Fibroblast of the aortic adventitia (primary cell): ENCODE data around the gene NEK3. TPM values are rescaled to one million over a fixed set of nuclear protein-coding genes. Genes with fewer than 3 reads are reported as not detected.

Source experiments
- DNase-seq: peaks from one replicate; pipeline ENCODE4 v3.0.0-alpha.2; 2010; ENCODE audit warnings: low read depth
- H3K4me3 ChIP-seq: 2 replicates; pipeline ENCODE4 v1.5.1; 2011; ENCODE audit warnings: low read depth, mild to moderate bottlenecking, control low read depth, low read length, moderate library complexity
- total RNA-seq: library from RNA; depleted of rRNA; stranded (reverse); fragments of >200 nt; gene quantifications from 2 replicates; pipeline ENCODE4 v1.2.3, GENCODE V29; 2012; ENCODE audit warnings: low replicate concordance
- TF ChIP-seq, protein P1 (sequence below): IDR thresholded peaks from 2 replicates; pipeline ENCODE4 v1.5.1; 2011; ENCODE audit warnings: mild to moderate bottlenecking, low read length, control low read depth, inconsistent platforms; ENCODE audit not compliant: insufficient read depth

NEK3 gene
- total RNA-seq, 1 donor: 12.3 TPM

DNA sequence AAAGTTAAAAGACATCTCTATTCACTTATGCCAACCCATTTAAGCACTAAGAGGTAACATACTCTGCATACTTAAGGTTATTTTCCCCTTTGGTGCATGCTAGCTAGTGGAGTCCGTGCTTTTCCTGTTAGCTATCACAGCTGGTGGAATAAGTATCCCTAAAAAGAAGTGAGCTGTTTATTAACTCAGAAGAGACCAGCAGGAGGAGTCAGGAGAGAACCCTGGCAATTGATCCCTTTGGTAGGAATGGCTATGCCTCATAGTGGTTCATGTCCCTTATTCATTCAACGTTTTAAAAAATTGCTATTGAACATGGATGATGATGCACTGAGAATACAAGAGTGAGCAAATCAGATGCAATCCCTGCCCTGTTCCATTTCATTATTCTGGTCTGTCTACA is 18.1 kb downstream of the NEK3 start:
- TF ChIP-seq, protein P1, sequence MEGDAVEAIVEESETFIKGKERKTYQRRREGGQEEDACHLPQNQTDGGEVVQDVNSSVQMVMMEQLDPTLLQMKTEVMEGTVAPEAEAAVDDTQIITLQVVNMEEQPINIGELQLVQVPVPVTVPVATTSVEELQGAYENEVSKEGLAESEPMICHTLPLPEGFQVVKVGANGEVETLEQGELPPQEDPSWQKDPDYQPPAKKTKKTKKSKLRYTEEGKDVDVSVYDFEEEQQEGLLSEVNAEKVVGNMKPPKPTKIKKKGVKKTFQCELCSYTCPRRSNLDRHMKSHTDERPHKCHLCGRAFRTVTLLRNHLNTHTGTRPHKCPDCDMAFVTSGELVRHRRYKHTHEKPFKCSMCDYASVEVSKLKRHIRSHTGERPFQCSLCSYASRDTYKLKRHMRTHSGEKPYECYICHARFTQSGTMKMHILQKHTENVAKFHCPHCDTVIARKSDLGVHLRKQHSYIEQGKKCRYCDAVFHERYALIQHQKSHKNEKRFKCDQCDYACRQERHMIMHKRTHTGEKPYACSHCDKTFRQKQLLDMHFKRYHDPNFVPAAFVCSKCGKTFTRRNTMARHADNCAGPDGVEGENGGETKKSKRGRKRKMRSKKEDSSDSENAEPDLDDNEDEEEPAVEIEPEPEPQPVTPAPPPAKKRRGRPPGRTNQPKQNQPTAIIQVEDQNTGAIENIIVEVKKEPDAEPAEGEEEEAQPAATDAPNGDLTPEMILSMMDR: no peak
- no peak for DNase-seq
- H3K4me3 ChIP-seq: no peak overlapping the region

DNA sequence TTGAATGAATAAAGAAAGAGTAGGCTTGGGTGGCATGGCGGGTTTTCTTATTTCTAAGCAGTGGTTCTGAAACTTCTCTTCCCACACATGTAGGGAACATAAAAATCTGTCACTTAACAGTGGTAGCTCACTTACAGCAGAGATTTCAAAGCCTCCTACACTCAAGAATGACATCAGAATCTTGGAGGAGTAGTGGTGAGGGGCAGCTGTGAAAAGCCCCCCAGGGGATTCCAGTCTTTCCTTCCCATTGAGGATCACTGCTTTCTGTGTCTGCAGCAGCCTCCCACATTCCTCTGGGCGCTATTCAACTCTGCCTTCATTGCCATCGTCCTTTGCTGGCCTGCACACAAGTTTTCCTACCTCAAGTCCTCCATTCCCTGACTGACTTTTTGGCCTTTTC is 21.9 kb downstream of the NEK3 start:
- no peak overlapping the region for H3K4me3 ChIP-seq
- TF ChIP-seq, protein P1: no peak
- DNase-seq: no peak

DNA sequence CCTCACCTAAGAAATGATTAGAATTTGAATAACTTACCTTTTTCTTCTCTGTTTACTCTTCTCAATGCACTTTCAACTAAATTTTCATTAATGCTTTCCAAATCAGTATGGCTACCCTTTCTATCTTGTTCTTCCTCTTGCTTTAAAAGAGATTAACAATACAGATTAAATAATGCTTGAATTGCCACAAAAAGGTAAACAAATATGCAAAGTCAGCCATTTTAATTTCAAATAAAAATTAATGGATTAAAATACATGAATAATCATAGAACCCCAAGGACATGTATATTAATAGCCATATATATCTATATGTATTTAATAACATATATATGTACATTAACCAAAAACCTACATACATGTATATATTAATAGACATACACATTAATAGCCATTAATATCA is 22.6 kb downstream of the NEK3 start:
- DNase-seq: no peak
- TF ChIP-seq, protein P1: no peak
- H3K4me3 ChIP-seq: no peak overlapping the region

DNA sequence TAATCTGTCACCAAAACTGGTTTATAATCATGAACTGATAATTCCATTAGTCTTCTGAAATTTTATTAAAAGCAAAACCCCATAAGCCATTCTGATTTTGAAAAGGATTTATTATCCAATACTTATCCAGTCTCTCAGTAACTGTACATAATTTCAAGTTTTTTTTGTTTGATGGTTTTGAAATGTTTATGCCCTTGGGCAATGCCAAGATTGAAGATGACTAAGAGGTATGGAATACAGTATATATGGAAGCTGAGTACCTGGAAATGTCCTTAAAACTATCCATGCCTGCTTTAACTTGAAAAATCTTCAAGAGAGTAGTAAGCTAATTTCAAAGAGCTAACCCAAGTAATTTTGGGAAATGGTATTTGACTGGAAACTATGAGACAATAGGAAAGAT is 28.8 kb downstream of the NEK3 start:
- no peak overlapping the region for H3K4me3 ChIP-seq
- TF ChIP-seq, protein P1: no peak

DNA sequence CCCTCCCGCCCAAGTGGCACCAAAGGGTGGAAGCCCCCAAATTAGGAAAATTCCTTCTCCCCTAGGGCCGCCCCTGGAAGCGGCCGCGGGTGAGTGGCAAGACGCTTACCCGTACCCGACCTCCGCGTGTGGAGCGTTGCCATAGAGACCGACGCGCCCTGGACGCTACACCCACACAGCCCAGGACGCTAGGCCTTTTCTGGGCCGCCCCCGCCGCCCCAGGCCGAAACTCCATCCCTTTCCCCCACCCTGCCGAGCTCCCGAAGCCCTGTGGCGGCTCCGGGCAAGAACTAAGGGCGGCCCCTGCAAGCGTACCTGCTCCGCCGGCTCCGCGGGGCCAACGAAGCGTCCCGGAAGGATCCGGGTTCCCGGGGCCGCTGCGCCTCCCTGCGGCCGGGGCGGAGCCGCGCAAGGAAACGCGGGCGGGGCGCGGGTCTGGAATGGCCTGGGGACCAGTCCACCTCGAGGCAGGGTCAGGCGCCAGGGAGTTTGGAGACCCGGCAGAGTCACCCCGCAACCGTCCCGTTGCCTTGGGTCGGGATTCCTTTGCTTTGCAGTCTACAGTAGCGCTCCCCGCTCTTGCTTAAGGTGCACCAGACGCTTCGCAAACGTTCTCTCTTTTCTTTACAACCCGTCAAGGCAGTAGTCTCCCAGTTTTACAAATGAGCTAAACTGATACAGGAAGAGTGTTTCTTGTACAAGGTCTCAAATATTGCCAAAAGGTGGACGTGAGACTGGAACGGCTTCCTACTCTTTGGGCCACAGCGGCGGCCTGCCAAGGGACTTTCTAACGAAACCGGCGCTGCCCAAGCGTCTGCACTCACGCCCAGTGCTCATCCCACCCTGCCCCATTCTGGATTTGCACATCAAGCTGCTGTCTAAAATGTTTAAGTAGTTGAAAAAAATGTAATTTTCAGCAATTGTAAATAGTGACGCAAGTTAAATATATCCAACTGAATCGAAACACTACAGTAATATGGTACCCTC is 30.4 kb downstream of the NEK3 start, which contains the start of gene NEK5:
TSS of gene NEK5 (minus strand) at position 360 of the 987 bp plus-strand sequence. CDS start 1,591 bp downstream, outside the sequence.
- peak within 1 kb of the TSS; percentile 72 for H3K4me3 ChIP-seq
- peak; percentile 34 for DNase-seq
- TF ChIP-seq, protein P1: peak; percentile 59

More for the DNA sequence above, 28.8 kb downstream of the NEK3 start:
- no peak for DNase-seq

DNA sequence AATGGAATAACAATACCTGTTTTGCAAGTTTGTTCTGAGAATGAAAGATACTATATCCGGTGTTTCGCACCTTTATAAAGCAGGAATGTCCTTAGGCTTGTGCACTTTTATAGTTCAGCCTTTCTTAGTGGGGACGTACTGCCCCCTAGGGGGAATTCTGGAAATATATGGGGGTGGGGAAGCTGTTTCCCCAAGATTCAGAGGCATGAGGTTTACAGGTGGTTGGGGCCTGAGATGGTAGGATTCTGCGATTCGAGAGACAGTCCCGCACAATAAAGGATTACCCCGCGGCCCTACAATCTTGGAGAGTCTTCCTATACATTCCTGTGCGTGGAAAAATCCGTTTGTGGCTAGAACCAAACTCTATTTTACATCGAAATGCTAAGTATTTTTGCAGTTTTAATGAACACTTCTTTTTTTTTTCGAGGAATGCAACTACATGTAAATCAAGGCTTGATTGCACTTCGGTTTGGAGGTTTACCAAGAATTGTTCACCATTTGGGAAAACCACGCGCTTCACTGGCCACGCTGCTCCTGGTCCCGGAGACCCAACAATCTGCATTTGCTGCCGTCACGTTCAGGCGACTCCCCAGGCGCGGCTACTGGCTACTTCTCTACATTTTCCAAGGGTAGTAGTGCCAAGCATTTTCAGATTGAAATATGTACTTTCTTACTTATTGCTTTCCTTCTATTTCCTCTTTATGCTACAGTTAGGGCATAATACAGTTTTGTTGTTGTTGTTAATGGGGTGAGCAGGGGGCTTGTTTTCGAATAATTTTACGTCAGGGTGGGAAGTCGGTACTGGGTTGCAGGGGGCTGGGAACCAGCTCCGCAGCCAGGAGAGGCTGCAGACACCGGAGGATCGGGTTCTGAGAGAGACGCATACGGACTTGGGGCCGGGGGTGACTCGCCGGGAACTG is 31.4 kb downstream of the NEK3 start:
- peak overlapping the region; percentile 72 for H3K4me3 ChIP-seq
- DNase-seq: peak; percentile 78
- TF ChIP-seq, protein P1: peak; percentile 83
